ENCODE measurements around the gene DET1.

DNA sequence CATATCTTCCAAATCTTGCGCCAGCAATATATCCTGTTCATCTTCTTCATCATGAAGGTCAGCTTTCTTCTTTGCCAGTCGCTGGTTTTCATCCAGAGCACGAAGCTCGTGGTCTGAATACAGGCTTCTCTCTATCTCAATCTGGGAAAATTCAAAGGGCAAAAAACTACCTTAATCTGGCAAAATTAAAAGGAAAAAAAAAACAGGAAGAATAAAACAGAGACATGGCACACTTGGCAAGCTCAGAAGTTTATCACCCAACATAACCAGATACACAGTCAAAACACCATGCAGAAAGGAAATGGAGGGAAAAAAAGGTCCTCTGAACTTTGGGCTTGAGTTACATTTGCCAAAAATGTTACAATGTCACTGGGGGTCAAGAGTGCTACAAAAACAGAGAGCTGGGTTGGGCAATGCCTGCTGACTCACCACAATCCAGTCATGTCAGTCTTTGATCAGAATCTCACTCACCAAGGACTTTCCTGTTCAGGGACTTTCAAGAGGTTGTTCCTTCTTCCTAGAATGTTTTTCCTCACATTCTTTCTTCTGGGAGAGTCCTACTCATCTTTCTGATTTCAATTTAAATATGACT is 80.8 kb downstream of the DET1 start:
- no peak for TF ChIP-seq POLR2A (IDR thresholded peaks at IDR 0.05; ENCODE audit: low read depth, low read length)
- no peak for TF ChIP-seq TAF1 (IDR thresholded peaks at IDR 0.05; ENCODE audit: borderline replicate concordance, low read depth, low read length)

Data from GM12892 (cell line).